RWPE2 (cell line): Measurements from ENCODE around the gene GSTM5.
"Not testable (repeated sequence)": the region's sequence is repeated elsewhere in the genome, so short reads cannot be mapped to it uniquely, and the experiment has no call there.

ENCODE experiments used
- ATAC-seq: fragments of 200-7000 bp; cut with Tn5 transposase; 3 replicates; pipeline ENCODE4 v1.9.1; 2021; ENCODE audit warnings: low read depth
- DNase-seq: peaks from one replicate; pipeline ENCODE4 v3.0.0-alpha.2; 2020; ENCODE audit warnings: low spot score
- H3K27ac ChIP-seq: fragments of 450-650 bp; 2 replicates; pipeline ENCODE4 v1.5.1; 2017; ENCODE audit warnings: mild to moderate bottlenecking; ENCODE audit not compliant: poor library complexity, severe bottlenecking
- H3K27me3 ChIP-seq: fragments of 250-450 bp; sonication (Bioruptor Pico); 2 replicates; pipeline ENCODE4 v1.5.1; 2021; ENCODE audit warnings: mild to moderate bottlenecking, moderate library complexity; ENCODE audit not compliant: insufficient read depth, poor library complexity, severe bottlenecking
- H3K36me3 ChIP-seq: fragments of 250-450 bp; sonication (Bioruptor Pico); 2 replicates; pipeline ENCODE4 v1.5.1; 2020; ENCODE audit warnings: low read depth, mild to moderate bottlenecking, moderate library complexity
- H3K4me1 ChIP-seq: fragments of 250-450 bp; sonication (Bioruptor Pico); 2 replicates; pipeline ENCODE4 v1.5.1; 2021; ENCODE audit warnings: mild to moderate bottlenecking, moderate library complexity; ENCODE audit not compliant: insufficient read depth, poor library complexity, severe bottlenecking
- H3K4me3 ChIP-seq: fragments of 250-450 bp; sonication (Bioruptor Pico); 2 replicates; pipeline ENCODE4 v1.5.1; 2021; ENCODE audit warnings: mild to moderate bottlenecking, moderate library complexity; ENCODE audit not compliant: severe bottlenecking
- H3K9me3 ChIP-seq: fragments of 250-450 bp; sonication (Bioruptor Pico); 2 replicates; pipeline ENCODE4 v1.5.1; 2021; ENCODE audit warnings: mild to moderate bottlenecking, moderate library complexity; ENCODE audit not compliant: severe bottlenecking
- TF ChIP-seq, protein P1 (sequence below): fragments of 450-650 bp; IDR thresholded peaks from one replicate; pipeline ENCODE4 v1.5.1; 2017; ENCODE audit warnings: mild to moderate bottlenecking, moderate library complexity; ENCODE audit not compliant: poor library complexity, severe bottlenecking

The GSTM5 gene

DNA sequence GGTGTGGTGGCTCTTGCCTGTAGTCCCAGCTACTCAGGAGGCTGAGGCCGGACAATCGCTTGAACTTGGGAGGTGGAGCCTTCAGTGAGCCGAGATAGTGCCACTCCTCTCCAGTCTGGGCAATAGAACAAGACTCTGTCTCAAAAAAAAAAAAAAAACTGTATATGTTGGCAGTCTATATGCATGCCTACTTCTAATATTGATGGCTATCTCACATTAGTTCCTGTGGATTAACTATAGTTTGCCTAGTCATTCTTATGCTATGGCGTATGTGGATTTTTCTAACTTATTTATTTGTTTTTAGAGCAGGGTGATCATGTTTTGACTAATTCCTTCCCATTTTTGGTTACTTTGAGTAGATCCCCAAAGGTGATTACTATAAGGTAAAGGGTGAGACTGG is 15.0 kb upstream of the GSTM5 start:
- ATAC-seq, result no peak
- no peak for DNase-seq
- H3K36me3 ChIP-seq, result no peaks in the 10 kb centered on the region
- H3K27me3 ChIP-seq, result no peaks in the 10 kb centered on the region
- TF ChIP-seq, protein P1, sequence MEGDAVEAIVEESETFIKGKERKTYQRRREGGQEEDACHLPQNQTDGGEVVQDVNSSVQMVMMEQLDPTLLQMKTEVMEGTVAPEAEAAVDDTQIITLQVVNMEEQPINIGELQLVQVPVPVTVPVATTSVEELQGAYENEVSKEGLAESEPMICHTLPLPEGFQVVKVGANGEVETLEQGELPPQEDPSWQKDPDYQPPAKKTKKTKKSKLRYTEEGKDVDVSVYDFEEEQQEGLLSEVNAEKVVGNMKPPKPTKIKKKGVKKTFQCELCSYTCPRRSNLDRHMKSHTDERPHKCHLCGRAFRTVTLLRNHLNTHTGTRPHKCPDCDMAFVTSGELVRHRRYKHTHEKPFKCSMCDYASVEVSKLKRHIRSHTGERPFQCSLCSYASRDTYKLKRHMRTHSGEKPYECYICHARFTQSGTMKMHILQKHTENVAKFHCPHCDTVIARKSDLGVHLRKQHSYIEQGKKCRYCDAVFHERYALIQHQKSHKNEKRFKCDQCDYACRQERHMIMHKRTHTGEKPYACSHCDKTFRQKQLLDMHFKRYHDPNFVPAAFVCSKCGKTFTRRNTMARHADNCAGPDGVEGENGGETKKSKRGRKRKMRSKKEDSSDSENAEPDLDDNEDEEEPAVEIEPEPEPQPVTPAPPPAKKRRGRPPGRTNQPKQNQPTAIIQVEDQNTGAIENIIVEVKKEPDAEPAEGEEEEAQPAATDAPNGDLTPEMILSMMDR, result no peak
- H3K4me1 ChIP-seq, result peaks cover 9% of the 10 kb centered on the region
- H3K4me3 ChIP-seq, result no peak overlapping the region
- H3K27ac ChIP-seq, result peak overlapping the region; percentile 46
- H3K9me3 ChIP-seq, result no peaks in the 10 kb centered on the region

DNA sequence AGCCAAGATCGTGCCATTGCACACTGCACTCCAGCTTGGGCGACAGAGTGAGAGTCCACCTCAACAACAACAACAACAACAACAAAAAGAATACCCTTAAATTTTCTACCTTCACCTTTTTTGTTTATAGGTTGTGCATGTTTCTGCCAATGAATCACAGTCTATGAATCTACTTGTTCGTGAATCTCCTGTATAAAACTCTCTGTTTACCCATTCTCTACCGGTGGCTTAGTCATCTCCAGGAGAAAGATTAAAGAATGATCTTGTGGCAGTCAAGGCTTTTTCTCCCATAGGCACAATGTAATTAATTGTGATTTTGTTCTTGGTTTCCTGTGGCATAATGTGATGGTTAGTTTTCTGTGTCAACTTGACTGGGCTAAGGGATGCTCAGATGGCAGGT is 14.2 kb upstream of the GSTM5 start:
- peak; percentile 92 for ATAC-seq
- not testable (repeated sequence) for DNase-seq, H3K9me3 ChIP-seq

DNA sequence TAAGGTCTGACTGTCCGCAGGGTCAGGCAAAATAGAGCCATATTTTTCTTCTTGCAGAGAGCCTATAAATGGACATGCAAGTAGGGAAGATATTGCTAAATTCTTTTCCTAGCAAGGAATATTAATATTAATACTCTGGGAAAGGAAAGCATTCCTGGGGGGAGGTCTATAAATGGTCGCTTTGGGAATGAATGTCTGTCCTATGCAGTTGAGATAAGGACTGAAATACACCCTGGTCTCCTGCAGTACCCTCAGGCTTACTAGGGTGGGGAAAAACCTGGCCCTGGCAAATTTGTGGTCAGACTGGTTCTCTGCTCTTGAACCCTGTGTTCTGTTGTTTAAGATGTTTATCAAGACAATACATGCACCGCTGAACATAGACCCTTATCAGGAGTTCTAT is 9.1 kb upstream of the GSTM5 start:
- ATAC-seq, H3K27ac ChIP-seq, DNase-seq, H3K4me3 ChIP-seq, H3K4me1 ChIP-seq, H3K9me3 ChIP-seq, H3K27me3 ChIP-seq, H3K36me3 ChIP-seq: not testable (repeated sequence)

More for the DNA sequence above, 14.2 kb upstream of the GSTM5 start:
- H3K4me3 ChIP-seq, H3K27me3 ChIP-seq, H3K4me1 ChIP-seq, H3K36me3 ChIP-seq: not testable (repeated sequence)
- H3K27ac ChIP-seq, result peak overlapping the region; percentile 46

DNA sequence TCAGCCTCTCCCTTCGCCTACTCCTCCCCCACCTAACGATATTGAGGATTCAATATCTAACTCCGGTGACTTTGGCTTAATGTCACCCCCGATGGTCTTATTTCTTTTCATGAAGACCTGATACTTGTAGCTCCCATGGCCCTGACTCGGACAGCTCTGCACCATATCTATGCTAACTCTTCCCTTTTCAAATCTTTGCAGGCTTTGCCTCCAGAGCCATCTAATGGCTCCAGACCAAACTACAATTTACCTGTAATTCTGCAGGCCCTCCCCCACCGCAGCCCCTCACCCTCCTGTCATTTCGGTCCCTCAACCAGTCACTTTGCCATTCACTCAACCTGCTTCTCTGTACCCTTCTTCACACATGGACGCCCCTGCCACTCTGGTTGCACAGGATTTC is 7.9 kb upstream of the GSTM5 start:
- H3K9me3 ChIP-seq, result no peaks in the 10 kb centered on the region
- no peaks in the 10 kb centered on the region for H3K27me3 ChIP-seq
- TF ChIP-seq, protein P1, result no peak
- H3K36me3 ChIP-seq, result no peaks in the 10 kb centered on the region
- DNase-seq (no peak), ATAC-seq (no peak)
- H3K4me1 ChIP-seq, result no peaks in the 10 kb centered on the region
- H3K27ac ChIP-seq, result no peak overlapping the region
- H3K4me3 ChIP-seq, result no peak overlapping the region

DNA sequence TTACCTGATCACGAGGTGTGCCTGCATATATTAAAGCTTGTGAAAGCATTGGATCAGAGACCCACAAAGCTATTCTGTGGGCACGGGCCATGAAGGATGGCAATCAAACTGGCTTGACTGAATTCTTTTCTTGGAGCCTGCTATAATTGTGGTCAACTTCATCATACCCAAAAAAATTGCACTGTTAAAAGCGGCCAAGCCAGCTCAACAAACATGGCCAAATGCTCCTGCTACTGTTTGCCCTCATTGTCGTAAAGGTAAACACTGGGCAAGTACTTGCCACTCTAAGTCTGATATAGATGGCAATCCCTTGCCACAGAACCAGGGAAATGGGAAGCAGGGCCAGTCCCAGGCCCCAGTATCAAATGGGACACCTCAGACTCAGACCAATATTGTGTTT is 6.6 kb upstream of the GSTM5 start:
- no peaks in the 10 kb centered on the region for H3K36me3 ChIP-seq
- DNase-seq (no peak), ATAC-seq (no peak)
- no peak overlapping the region for H3K27ac ChIP-seq
- H3K9me3 ChIP-seq, result no peaks in the 10 kb centered on the region
- no peak overlapping the region for H3K4me3 ChIP-seq
- H3K4me1 ChIP-seq, result no peaks in the 10 kb centered on the region
- TF ChIP-seq, protein P1, result no peak
- no peaks in the 10 kb centered on the region for H3K27me3 ChIP-seq

DNA sequence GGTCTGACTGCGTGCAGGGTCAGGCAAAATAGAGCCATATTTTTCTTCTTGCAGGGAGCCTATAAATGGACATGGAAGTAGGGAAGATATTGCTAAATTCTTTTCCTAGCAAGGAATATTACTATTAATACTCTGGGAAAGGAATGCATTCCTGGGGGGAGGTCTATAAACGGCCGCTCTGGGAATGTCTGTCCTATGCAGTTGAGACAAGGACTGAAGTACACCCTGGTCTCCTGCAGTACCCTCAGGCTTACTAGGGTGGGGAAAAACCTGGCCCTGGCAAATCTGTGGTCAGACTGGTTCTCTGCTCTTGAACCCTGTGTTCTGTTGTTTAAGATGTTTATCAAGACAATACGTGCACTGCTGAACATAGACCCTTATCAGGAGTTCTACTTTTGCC is 3.1 kb upstream of the GSTM5 start:
- not testable (repeated sequence) for H3K27me3 ChIP-seq, H3K4me3 ChIP-seq, DNase-seq

DNA sequence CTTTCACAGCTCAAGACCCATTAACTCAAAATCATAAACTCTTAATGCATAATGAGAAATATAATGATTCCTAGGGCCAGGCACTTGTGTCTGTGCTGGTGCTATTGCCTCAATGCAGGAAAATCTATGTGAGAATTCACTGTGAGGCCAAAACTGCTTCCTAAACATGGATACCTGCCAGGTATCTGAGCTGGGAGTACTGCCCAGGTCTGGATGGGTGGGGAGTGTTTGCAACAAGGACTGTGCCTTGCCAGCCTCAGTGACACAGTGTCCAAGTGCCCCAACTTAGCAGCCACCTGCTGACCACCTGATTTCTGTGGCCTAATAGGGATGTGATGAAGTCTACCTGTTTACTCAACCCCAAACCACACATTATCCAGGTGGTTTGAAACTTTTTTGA is 2.2 kb upstream of the GSTM5 start:
- H3K4me1 ChIP-seq, H3K4me3 ChIP-seq, ATAC-seq, H3K27me3 ChIP-seq, H3K36me3 ChIP-seq, H3K27ac ChIP-seq, DNase-seq, H3K9me3 ChIP-seq: not testable (repeated sequence)

More for the DNA sequence above, 3.1 kb upstream of the GSTM5 start:
- not testable (repeated sequence) for H3K4me1 ChIP-seq, H3K9me3 ChIP-seq, H3K36me3 ChIP-seq, H3K27ac ChIP-seq, ATAC-seq
